Ectodermal cell (in vitro differentiated cells): ENCODE results near the gene PLXNC1.
A peak's percentile ranks its signal among the peaks of the same experiment; 100 is the strongest.

Experiments
- H3K27ac ChIP-seq: 2 replicates; pipeline ENCODE4 v1.7.0; 2013; ENCODE audit warnings: mild to moderate bottlenecking, low read depth, low read length; ENCODE audit not compliant: insufficient read depth, poor library complexity, severe bottlenecking
- H3K27me3 ChIP-seq: 2 replicates; pipeline ENCODE4 v1.7.0; 2013; ENCODE audit warnings: mild to moderate bottlenecking, low read length; ENCODE audit not compliant: insufficient read depth, control insufficient read depth, poor library complexity, severe bottlenecking
- H3K36me3 ChIP-seq: one replicate; pipeline ENCODE4 v1.7.0; 2013; ENCODE audit warnings: low read length; ENCODE audit not compliant: control insufficient read depth, insufficient read depth
- H3K4me1 ChIP-seq: one replicate; pipeline ENCODE4 v1.7.0; 2013; ENCODE audit warnings: low read length; ENCODE audit not compliant: control insufficient read depth, insufficient read depth
- H3K4me3 ChIP-seq: 2 replicates; pipeline ENCODE4 v1.7.0; 2013; ENCODE audit warnings: low read depth, low read length, control low read depth; ENCODE audit not compliant: insufficient read depth
- H3K9me3 ChIP-seq: 2 replicates; pipeline ENCODE4 v1.7.0; 2013; ENCODE audit warnings: mild to moderate bottlenecking, low read length, moderate library complexity; ENCODE audit not compliant: control insufficient read depth
- WGBS, 2 experiments: methylation state at CpG; one replicate each; pipeline ENCODE4 v1.1.7; 2013; ENCODE audit warnings: missing lambda C conversion rate in 2 of 2; 5-methylcytosine and 5-hydroxymethylcytosine counted together

The PLXNC1 gene

GRCh38 chr12:94145191-94145983, 3.0 kb upstream of the PLXNC1 start:
- Histone ChIP-seq H3K27ac (no peak overlapping the region), H3K4me3 (no peak overlapping the region), H3K36me3 (no peaks in the 10 kb centered on the region), H3K4me1 (peaks cover 9% of the 10 kb centered on the region), H3K27me3 (peaks cover 42% of the 10 kb centered on the region), H3K9me3 (no peaks in the 10 kb centered on the region)
- 87 to 90% methylated on average over 12 of the region's 12 CpGs for WGBS, 2 experiments

GRCh38 chr12:94146166-94146936, 2.0 kb upstream of the PLXNC1 start:
- H3K27ac ChIP-seq: no peak overlapping the region
- H3K27me3 ChIP-seq: peaks cover 52% of the 10 kb centered on the region
- 84 to 86% methylated on average over 9 of the region's 9 CpGs for whole genome bisulfite sequencing, 2 experiments
- H3K4me3 ChIP-seq: no peak overlapping the region
- no peaks in the 10 kb centered on the region for H3K9me3 ChIP-seq
- no peaks in the 10 kb centered on the region for H3K36me3 ChIP-seq
- H3K4me1 ChIP-seq: peaks cover 9% of the 10 kb centered on the region

- no peak overlapping the region for H3K27ac ChIP-seq
- peaks cover 63% of the 10 kb centered on the region for H3K27me3 ChIP-seq
- H3K9me3 ChIP-seq: no peaks in the 10 kb centered on the region
- WGBS, 2 experiments: 63 to 69% methylated on average over 13 of the region's 13 CpGs
- no peaks in the 10 kb centered on the region for H3K36me3 ChIP-seq
- H3K4me1 ChIP-seq: peaks cover 17% of the 10 kb centered on the region
- H3K4me3 ChIP-seq: peak overlapping the region; percentile 63
These were observed 888 bp upstream of the PLXNC1 start for GRCh38 chr12:94147387-94147990.

GRCh38 chr12:94148739-94149118, 352 bp downstream of the PLXNC1 start:
- H3K27ac ChIP-seq: no peak overlapping the region
- H3K4me1 ChIP-seq: peaks cover 17% of the 10 kb centered on the region
- H3K27me3 ChIP-seq: peaks cover 65% of the 10 kb centered on the region
- peak overlapping the region; percentile 63 for H3K4me3 ChIP-seq
- no peaks in the 10 kb centered on the region for H3K36me3 ChIP-seq
- H3K9me3 ChIP-seq: no peaks in the 10 kb centered on the region
- 0% methylated on average over 62 of the region's 62 CpGs for WGBS, 2 experiments

GRCh38 chr12:94149119-94149780, 873 bp downstream of the PLXNC1 start:
- Histone ChIP-seq H3K27ac (no peak overlapping the region), H3K27me3 (peaks cover 65% of the 10 kb centered on the region), H3K4me3 (peak overlapping the region; percentile 63), H3K9me3 (no peaks in the 10 kb centered on the region), H3K4me1 (peaks cover 17% of the 10 kb centered on the region), H3K36me3 (no peaks in the 10 kb centered on the region)
- 2% methylated on average over 76 of the region's 76 CpGs for WGBS, 2 experiments

- Histone ChIP-seq H3K4me3 (peak overlapping the region; percentile 63), H3K9me3 (no peaks in the 10 kb centered on the region), H3K36me3 (no peaks in the 10 kb centered on the region), H3K4me1 (peaks cover 17% of the 10 kb centered on the region), H3K27me3 (peaks cover 65% of the 10 kb centered on the region), H3K27ac (no peak overlapping the region)
- 1% methylated on average over 49 of the region's 49 CpGs for whole genome bisulfite sequencing, 2 experiments
These were observed 1.4 kb downstream of the PLXNC1 start for GRCh38 chr12:94149781-94150239.

GRCh38 chr12:94150240-94151121, 2.1 kb downstream of the PLXNC1 start:
- H3K4me1 ChIP-seq: peaks cover 17% of the 10 kb centered on the region
- H3K36me3 ChIP-seq: no peaks in the 10 kb centered on the region
- peaks cover 66% of the 10 kb centered on the region for H3K27me3 ChIP-seq
- peak overlapping the region; percentile 63 for H3K4me3 ChIP-seq
- WGBS, 2 experiments: 8 to 9% methylated on average over 33 of the region's 33 CpGs
- H3K9me3 ChIP-seq: no peaks in the 10 kb centered on the region
- H3K27ac ChIP-seq: no peak overlapping the region

- Histone ChIP-seq H3K9me3 (no peaks in the 10 kb centered on the region), H3K27me3 (peaks cover 63% of the 10 kb centered on the region), H3K36me3 (no peaks in the 10 kb centered on the region), H3K4me1 (peaks cover 8% of the 10 kb centered on the region), H3K27ac (no peak overlapping the region), H3K4me3 (no peak overlapping the region)
- 51 to 57% methylated on average over 8 of the region's 8 CpGs for WGBS, 2 experiments
These were observed 3.2 kb downstream of the PLXNC1 start for GRCh38 chr12:94151582-94151981.

- Histone ChIP-seq H3K27me3 (peaks cover 54% of the 10 kb centered on the region), H3K4me3 (no peak overlapping the region)
- 76 to 77% methylated on average over 5 of the region's 5 CpGs for WGBS, 2 experiments
These were observed 4.1 kb downstream of the PLXNC1 start for GRCh38 chr12:94152292-94153078.

More at GRCh38 chr12:94152292-94153078, 4.1 kb downstream of the PLXNC1 start:
- H3K4me1 ChIP-seq: peaks cover 8% of the 10 kb centered on the region
- no peaks in the 10 kb centered on the region for H3K9me3 ChIP-seq
- no peaks in the 10 kb centered on the region for H3K36me3 ChIP-seq
- H3K27ac ChIP-seq: no peak overlapping the region
